ENCODE data around the gene MRPL20. TPM values are rescaled to one million over a fixed set of nuclear protein-coding genes. Genes with fewer than 3 reads are reported as not detected.

Gene MRPL20
- total and polyA plus RNA-seq, 9 donors = 79.9 to 130 (median 95.0) TPM

DNA sequence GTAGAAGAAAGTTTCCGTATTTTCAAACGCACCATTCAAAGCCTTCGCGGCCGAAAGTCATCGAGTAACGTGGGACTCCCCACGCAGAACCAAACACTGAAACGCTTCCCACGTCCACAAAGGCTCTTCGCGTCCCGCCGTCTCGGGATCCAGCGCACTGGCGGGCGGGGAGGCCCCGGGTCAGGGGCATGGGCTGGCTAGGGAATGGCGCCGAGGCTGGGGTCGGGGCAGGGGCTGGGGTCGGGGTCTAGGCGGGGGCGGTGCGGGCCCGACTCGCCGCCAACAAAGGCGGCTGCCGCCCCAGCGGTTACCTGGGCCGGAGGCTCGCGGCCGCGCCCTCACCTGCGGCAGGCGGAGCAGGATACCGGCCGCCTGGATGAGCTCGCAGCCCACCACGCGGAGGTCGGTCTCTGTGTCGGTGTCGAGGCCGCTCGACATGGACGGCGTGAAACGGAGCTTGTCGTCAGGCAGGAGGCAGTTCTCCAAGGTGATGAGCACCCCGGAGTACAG lies 8.4 kb downstream of the MRPL20 start:
- Histone ChIP-seq H3K4me1 (ENCODE audit: insufficient read depth) (peaks cover 10% of the 10 kb centered on the region), H3K27ac (peak overlapping the region; percentile 44 to 61), H3K36me3 (no peaks in the 10 kb centered on the region), H3K27me3 (no peaks in the 10 kb centered on the region), H3K9me3 (no peaks in the 10 kb centered on the region), H3K4me3 (peak overlapping the region; percentile 64)
- 0 to 2% (median 0%) methylated on average over 45 to 54 of the region's 54 CpGs for WGBS, 3 donors
- DNase-seq = no peak
- TF ChIP-seq POLR2A (IDR thresholded peaks at IDR 0.05) (no peak), EP300 (IDR thresholded peaks at IDR 0.05) (no peak)
- TF ChIP-seq, protein P1, sequence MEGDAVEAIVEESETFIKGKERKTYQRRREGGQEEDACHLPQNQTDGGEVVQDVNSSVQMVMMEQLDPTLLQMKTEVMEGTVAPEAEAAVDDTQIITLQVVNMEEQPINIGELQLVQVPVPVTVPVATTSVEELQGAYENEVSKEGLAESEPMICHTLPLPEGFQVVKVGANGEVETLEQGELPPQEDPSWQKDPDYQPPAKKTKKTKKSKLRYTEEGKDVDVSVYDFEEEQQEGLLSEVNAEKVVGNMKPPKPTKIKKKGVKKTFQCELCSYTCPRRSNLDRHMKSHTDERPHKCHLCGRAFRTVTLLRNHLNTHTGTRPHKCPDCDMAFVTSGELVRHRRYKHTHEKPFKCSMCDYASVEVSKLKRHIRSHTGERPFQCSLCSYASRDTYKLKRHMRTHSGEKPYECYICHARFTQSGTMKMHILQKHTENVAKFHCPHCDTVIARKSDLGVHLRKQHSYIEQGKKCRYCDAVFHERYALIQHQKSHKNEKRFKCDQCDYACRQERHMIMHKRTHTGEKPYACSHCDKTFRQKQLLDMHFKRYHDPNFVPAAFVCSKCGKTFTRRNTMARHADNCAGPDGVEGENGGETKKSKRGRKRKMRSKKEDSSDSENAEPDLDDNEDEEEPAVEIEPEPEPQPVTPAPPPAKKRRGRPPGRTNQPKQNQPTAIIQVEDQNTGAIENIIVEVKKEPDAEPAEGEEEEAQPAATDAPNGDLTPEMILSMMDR (IDR thresholded peaks at IDR 0.05) = no peak
- intact Hi-C loops (cut with DNase I) = loop anchor here in 1 of 4 donors (2.0 kb wide), 1 partner anchor 50 kb away; the partner anchor contains the start of gene DVL1

DNA sequence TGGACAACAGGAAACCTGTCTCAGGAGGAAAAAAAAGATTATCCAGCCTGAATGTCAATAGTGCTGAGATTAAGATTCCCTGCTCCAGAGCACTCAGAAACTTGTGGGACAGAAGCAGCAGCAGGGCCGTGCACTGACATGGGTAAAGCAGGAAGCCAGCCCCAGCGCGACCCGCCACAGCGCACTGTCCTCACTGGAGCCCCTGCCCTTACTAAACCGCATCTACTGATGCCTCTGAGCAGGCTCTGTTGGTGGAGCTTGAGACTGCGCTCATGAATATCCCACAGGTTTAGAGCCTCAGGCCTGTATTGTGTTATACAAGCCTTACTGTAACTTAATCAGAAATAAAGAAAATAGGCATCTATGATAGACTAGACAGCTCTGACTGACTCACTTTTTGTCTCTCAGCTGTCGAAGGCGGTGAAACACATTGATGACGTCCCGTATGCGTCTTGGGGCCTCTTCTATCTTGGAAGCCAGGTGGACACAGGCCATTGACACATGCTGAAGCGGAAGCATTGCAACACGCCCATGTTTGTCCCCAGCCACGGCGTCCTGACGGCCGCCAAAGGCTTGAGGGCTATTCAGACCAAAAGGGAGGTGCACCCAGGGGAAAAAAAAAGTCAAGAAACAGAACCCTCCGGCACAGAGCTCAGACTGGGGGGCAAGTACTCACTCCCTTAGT lies 9.1 kb downstream of the MRPL20 start:
- peak overlapping the region; percentile 64 for H3K4me3 ChIP-seq
- no peak for TF ChIP-seq EP300 (IDR thresholded peaks at IDR 0.05)
- peaks cover 10% of the 10 kb centered on the region for H3K4me1 ChIP-seq (ENCODE audit: insufficient read depth)
- H3K9me3 ChIP-seq = no peaks in the 10 kb centered on the region
- 42 to 62% (median 51%) methylated on average over 18 to 19 of the region's 19 CpGs for WGBS, 3 donors
- H3K27me3 ChIP-seq = no peaks in the 10 kb centered on the region
- DNase-seq = no peak
- H3K27ac ChIP-seq = no peak overlapping the region
- no peaks in the 10 kb centered on the region for H3K36me3 ChIP-seq
- intact Hi-C loops (cut with DNase I) = loop anchor here in 1 of 4 donors (2.0 kb wide), 1 partner anchor 49 kb away; the partner anchor contains the start of gene DVL1

DNA sequence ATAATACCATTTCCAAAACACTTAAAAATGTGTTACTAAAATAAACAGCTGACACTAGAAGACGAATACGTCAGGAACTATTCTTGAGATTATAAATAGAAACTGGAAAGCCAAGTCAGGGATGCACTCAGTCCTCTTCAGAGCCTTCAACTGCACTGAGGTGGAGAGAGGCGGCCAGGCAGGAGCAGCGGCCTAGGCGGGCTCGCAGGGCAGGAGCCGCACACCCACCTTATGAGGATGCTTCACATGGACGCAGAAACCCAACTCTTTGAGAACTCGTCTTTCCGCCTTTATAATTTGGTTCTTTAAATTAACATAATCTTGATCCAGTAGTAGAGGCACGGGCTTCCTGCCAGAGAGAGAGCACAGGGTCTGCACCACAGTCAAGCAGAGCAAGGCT lies 11.9 kb downstream of the MRPL20 start:
- intact Hi-C loops (cut with DNase I) = no loop called here
- H3K4me3 ChIP-seq = no peak overlapping the region
- WGBS, 3 donors = 77 to 84% (median 80%) methylated on average over 11 of the region's 11 CpGs
- no peak for DNase-seq
- no peaks in the 10 kb centered on the region for H3K9me3 ChIP-seq
- no peaks in the 10 kb centered on the region for H3K36me3 ChIP-seq
- TF ChIP-seq EP300 (IDR thresholded peaks at IDR 0.05) = no peak
- TF ChIP-seq POLR2A (IDR thresholded peaks at IDR 0.05) = no peak
- TF ChIP-seq, protein P1 (IDR thresholded peaks at IDR 0.05) = no peak
- no peak overlapping the region for H3K27ac ChIP-seq
- H3K4me1 ChIP-seq (ENCODE audit: insufficient read depth) = peaks cover 7% of the 10 kb centered on the region
- no peaks in the 10 kb centered on the region for H3K27me3 ChIP-seq

DNA sequence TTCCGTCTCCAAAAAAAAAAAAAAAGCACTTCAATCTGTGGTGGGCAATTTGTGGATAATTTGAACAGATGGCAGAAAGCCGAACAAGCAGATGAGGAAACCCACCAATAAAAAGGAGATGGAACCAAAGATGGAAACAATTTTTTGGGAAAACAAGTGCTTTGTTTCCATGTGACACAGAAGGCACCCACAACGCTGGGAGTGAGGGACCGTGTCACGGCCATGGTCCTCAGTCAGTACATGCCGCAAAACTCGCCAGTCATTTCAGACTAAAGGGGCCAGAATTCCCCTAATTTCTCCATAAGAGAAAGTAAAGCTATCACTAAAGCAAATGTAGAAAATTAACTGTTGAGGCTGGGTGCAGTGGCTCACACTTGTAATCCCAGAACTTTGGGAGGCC lies 13.0 kb downstream of the MRPL20 start:
- H3K4me1 ChIP-seq (ENCODE audit: insufficient read depth) = peaks cover 3% of the 10 kb centered on the region
- H3K27ac ChIP-seq = no peak overlapping the region
- no peaks in the 10 kb centered on the region for H3K9me3 ChIP-seq
- no peak overlapping the region for H3K4me3 ChIP-seq
- no peak for DNase-seq
- intact Hi-C loops (cut with DNase I) = no loop called here
- WGBS, 3 donors = 90 to 94% (median 92%) methylated on average over 7 of the region's 7 CpGs
- no peak for TF ChIP-seq POLR2A (IDR thresholded peaks at IDR 0.05)
- TF ChIP-seq, protein P1 (IDR thresholded peaks at IDR 0.05) = no peak
- TF ChIP-seq EP300 (IDR thresholded peaks at IDR 0.05) = no peak
- no peaks in the 10 kb centered on the region for H3K27me3 ChIP-seq
- no peaks in the 10 kb centered on the region for H3K36me3 ChIP-seq

DNA sequence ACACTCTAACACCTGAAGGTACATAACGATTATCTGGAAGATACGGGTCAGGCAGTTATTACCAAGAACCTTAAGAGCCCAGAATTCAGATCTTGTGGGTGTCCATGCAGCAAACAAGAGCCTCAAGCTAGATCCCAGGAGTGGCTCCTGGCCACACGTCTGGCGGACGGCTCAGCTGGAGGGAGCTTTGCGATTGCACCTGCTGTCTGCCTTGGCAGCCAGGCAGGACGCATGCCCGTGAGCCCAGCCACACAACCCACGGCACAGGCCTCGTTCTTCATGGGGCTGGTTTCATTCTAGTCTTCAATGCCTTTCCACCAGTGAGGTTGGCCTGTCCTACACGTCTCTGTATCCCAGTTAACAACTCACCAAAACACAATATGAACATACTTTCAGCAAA lies 13.7 kb downstream of the MRPL20 start:
- Histone ChIP-seq H3K9me3 (no peaks in the 10 kb centered on the region), H3K4me1 (ENCODE audit: insufficient read depth) (peaks cover 3% of the 10 kb centered on the region), H3K27me3 (no peaks in the 10 kb centered on the region), H3K4me3 (no peak overlapping the region), H3K36me3 (peaks cover 2% of the 10 kb centered on the region), H3K27ac (no peak overlapping the region)
- TF ChIP-seq EP300 (IDR thresholded peaks at IDR 0.05) = no peak
- no peak for TF ChIP-seq POLR2A (IDR thresholded peaks at IDR 0.05)
- TF ChIP-seq, protein P1 (IDR thresholded peaks at IDR 0.05) = no peak
- WGBS, 3 donors = 91 to 93% (median 91%) methylated on average over 11 of the region's 11 CpGs
- intact Hi-C loops (cut with DNase I) = no loop called here
- DNase-seq = no peak
